PC-3 (cell line): ENCODE data around the gene PRR30. TPM values are rescaled to one million over a fixed set of nuclear protein-coding genes. Genes with fewer than 3 reads are reported as not detected.

Experiments
- ATAC-seq: fragments of 200-7000 bp; cut with Tn5 transposase; 2 replicates; pipeline ENCODE4 v1.9.1; 2020; ENCODE audit warnings: mild to moderate bottlenecking, moderate library complexity
- BruUV-seq: library from RNA; stranded (reverse); fragments of 400-500 nt; replicated peaks from 2 replicates; lab custom pipeline; 2021; lab: Mats Ljungman, UMichigan
- CTCF ChIA-PET: fragments of 300-600 bp; sonication (Branson Sonifier 250); formaldehyde crosslinking; loops from one replicate; lab custom pipeline; 2022; ENCODE audit warnings: antibody characterized with exemption; lab: Charles Lee
- POLR2A ChIA-PET: fragments of 300-600 bp; sonication (Branson Sonifier 250); formaldehyde crosslinking; loops from one replicate; lab custom pipeline; 2022; ENCODE audit warnings: antibody characterized with exemption; ENCODE audit not compliant: unreplicated experiment; lab: Charles Lee
- DNase-seq: peaks from one replicate; pipeline ENCODE4 v3.0.0-alpha.2; 2015
- H2AFZ ChIP-seq: fragments of 300-600 bp; sonication (generic); 2 replicates; pipeline ENCODE4 v1.6.0; 2016; ENCODE audit warnings: antibody characterized with exemption, low read length
- H3F3A ChIP-seq: fragments of 300-600 bp; sonication (generic); one replicate; pipeline ENCODE4 v1.6.0; 2017; ENCODE audit warnings: antibody characterized with exemption, low read length, control low read depth, mild to moderate bottlenecking; ENCODE audit not compliant: unreplicated experiment
- H3K27ac ChIP-seq: fragments of 300-600 bp; sonication (generic); 2 replicates; pipeline ENCODE4 v1.5.1; 2016; ENCODE audit warnings: mild to moderate bottlenecking, low read length
- H3K27me3 ChIP-seq: fragments of 300-600 bp; sonication (generic); 2 replicates; pipeline ENCODE4 v1.6.1; 2016; ENCODE audit warnings: low read length, mixed read lengths
- H3K36me3 ChIP-seq: fragments of 300-600 bp; sonication (generic); 2 replicates; pipeline ENCODE4 v1.6.1; 2016; ENCODE audit warnings: low read depth, mixed run types, low read length, mixed read lengths
- H3K4me1 ChIP-seq: fragments of 300-600 bp; sonication (generic); 2 replicates; pipeline ENCODE4 v1.5.1; 2016; ENCODE audit warnings: low read length; ENCODE audit not compliant: insufficient read depth
- H3K4me2 ChIP-seq: fragments of 300-600 bp; sonication (generic); 2 replicates; pipeline ENCODE4 v1.6.0; 2016; ENCODE audit warnings: low read length
- H3K4me3 ChIP-seq: fragments of 300-600 bp; sonication (generic); 2 replicates; pipeline ENCODE4 v1.5.1; 2016; ENCODE audit warnings: mild to moderate bottlenecking, low read length, mixed read lengths
- H3K79me2 ChIP-seq: fragments of 300-600 bp; sonication (generic); 2 replicates; pipeline ENCODE4 v1.6.1; 2017; ENCODE audit warnings: low read length, mixed read lengths
- H3K9ac ChIP-seq: fragments of 300-600 bp; sonication (generic); 2 replicates; pipeline ENCODE4 v1.6.0; 2016; ENCODE audit warnings: mild to moderate bottlenecking, low read length
- H3K9me2 ChIP-seq: fragments of 300-600 bp; sonication (generic); replicated peaks from 2 replicates; pipeline ENCODE4 v1.6.1; 2016; ENCODE audit warnings: mixed run types, low read length, mixed read lengths
- H3K9me3 ChIP-seq: fragments of 300-600 bp; sonication (generic); 2 replicates; pipeline ENCODE4 v1.6.1; 2016; ENCODE audit warnings: low read length, mixed read lengths
- H4K20me1 ChIP-seq: fragments of 300-600 bp; sonication (generic); 2 replicates; pipeline ENCODE4 v1.6.1; 2016; ENCODE audit warnings: low read length, mixed read lengths
- CTCF ChIP-seq: fragments of 300-600 bp; sonication (generic); conservative IDR thresholded peaks from 2 replicates; pipeline ENCODE4 v1.5.1; 2017; ENCODE audit warnings: antibody characterized with exemption, low read depth, mild to moderate bottlenecking, low read length
- EZH2 ChIP-seq: fragments of 300-600 bp; sonication (generic); IDR thresholded peaks from one replicate; pipeline ENCODE4 v1.6.1; 2017; ENCODE audit warnings: antibody characterized with exemption, mild to moderate bottlenecking, low read length; ENCODE audit not compliant: unreplicated experiment
- EZH2phosphoT487 ChIP-seq: fragments of 300-600 bp; sonication (generic); IDR thresholded peaks from 2 replicates; pipeline ENCODE4 v1.6.1; 2018; ENCODE audit warnings: mild to moderate bottlenecking, antibody characterized with exemption, low read length, borderline replicate concordance
- intact Hi-C: fragments of 100-400 bp; cut with micrococcal nuclease; formaldehyde crosslinking; loops from 2 replicates; pipeline ENCODE4 v1.9.0; 2023
- total RNA-seq: library from RNA; depleted of rRNA; stranded (reverse); fragments of >200 nt; gene quantifications from 2 replicates; pipeline ENCODE4 v1.2.3, GENCODE V29; 2014

The PRR30 gene
- total RNA-seq, 1 experiment from 2014 or later: not detected

GRCh38 chr2:27164960-27165763 is 26.0 kb upstream of the PRR30 start:
- H4K20me1 ChIP-seq: no peaks in the 10 kb centered on the region
- no peaks in the 10 kb centered on the region for H3K9me3 ChIP-seq
- TF ChIP-seq EZH2: no peak
- no peak for TF ChIP-seq EZH2phosphoT487
- TF ChIP-seq CTCF: no peak
- no peak for ATAC-seq
- no peak overlapping the region for H3K4me2 ChIP-seq
- H3K36me3 ChIP-seq: no peaks in the 10 kb centered on the region
- no TSS peak for BruUV-seq
- H3K9me2 ChIP-seq: no peaks in the 10 kb centered on the region
- H3K27ac ChIP-seq: no peak overlapping the region
- intact Hi-C loops: no loop called here
- ChIA-PET CTCF (no interaction called here), POLR2A (no interaction called here)
- DNase-seq: no peak
- no peaks in the 10 kb centered on the region for H3F3A ChIP-seq
- H3K27me3 ChIP-seq: no peaks in the 10 kb centered on the region
- no peaks in the 10 kb centered on the region for H3K4me1 ChIP-seq
- H3K4me3 ChIP-seq: no peak overlapping the region
- no peak overlapping the region for H3K9ac ChIP-seq
- H2AFZ ChIP-seq: no peak overlapping the region
- H3K79me2 ChIP-seq: no peaks in the 10 kb centered on the region

- no peak overlapping the region for H3K4me2 ChIP-seq
- no peaks in the 10 kb centered on the region for H3K27me3 ChIP-seq
- ATAC-seq: no peak
- no peak overlapping the region for H3K27ac ChIP-seq
- H2AFZ ChIP-seq: peak overlapping the region; percentile 39; the same call in 1 of the 2 replicates
- H3K4me1 ChIP-seq: no peaks in the 10 kb centered on the region
- H3K9me3 ChIP-seq: no peaks in the 10 kb centered on the region
- H3F3A ChIP-seq: no peaks in the 10 kb centered on the region
- H4K20me1 ChIP-seq: no peaks in the 10 kb centered on the region
- no peaks in the 10 kb centered on the region for H3K9me2 ChIP-seq
- H3K4me3 ChIP-seq: no peak overlapping the region
- TF ChIP-seq CTCF: no peak
- no peak for TF ChIP-seq EZH2phosphoT487
- TF ChIP-seq EZH2: no peak
- no peaks in the 10 kb centered on the region for H3K36me3 ChIP-seq
- no peak overlapping the region for H3K9ac ChIP-seq
- intact Hi-C loops: no loop called here
- CTCF ChIA-PET: no interaction called here
- DNase-seq: no peak
- BruUV-seq: no TSS peak
- no peaks in the 10 kb centered on the region for H3K79me2 ChIP-seq
- POLR2A ChIA-PET: no interaction called here
Measured at GRCh38 chr2:27162151-27163121, 23.2 kb upstream of the PRR30 start.
